K562 (cell line): ENCODE measurements around the gene GLP1R. TPM values are rescaled to one million over a fixed set of nuclear protein-coding genes. Genes with fewer than 3 reads are reported as not detected.

Experiments used
- HNRNPK ChIP-seq: fragments of 200-400 bp; formaldehyde crosslinking; IDR thresholded peaks from one replicate; pipeline ENCODE4 v1.6.1; 2018; ENCODE audit warnings: mild to moderate bottlenecking, low read depth, low read length; ENCODE audit not compliant: poor library complexity, severe bottlenecking
- ILK ChIP-seq: fragments of 450-650 bp; IDR thresholded peaks from 2 replicates; pipeline ENCODE4 v1.6.1; 2016; ENCODE audit warnings: missing genetic modification characterization, low read depth, mild to moderate bottlenecking, missing compliant biosample characterization, moderate library complexity, borderline replicate concordance
- KLF10 ChIP-seq: fragments of 250-450 bp; sonication (Bioruptor Pico); IDR thresholded peaks from 2 replicates; pipeline ENCODE4 v1.6.1; 2021; ENCODE audit warnings: matching md5 sums
- NCOR1 ChIP-seq: fragments of 450-650 bp; IDR thresholded peaks from 2 replicates; pipeline ENCODE4 v1.6.1; 2016; ENCODE audit warnings: mild to moderate bottlenecking, moderate library complexity
- NFE2 ChIP-seq: IDR thresholded peaks from 2 replicates; pipeline ENCODE4 v1.6.1; 2014; ENCODE audit warnings: antibody characterized with exemption, low read depth
- PHF8 ChIP-seq: fragments of 200-600 bp; sonication (generic); IDR thresholded peaks from 2 replicates; pipeline ENCODE4 v1.6.1; 2012; ENCODE audit warnings: mixed run types, mild to moderate bottlenecking, inconsistent platforms, low read length, moderate library complexity, borderline replicate concordance
- TEAD2 ChIP-seq: fragments of 450-650 bp; IDR thresholded peaks from 2 replicates; pipeline ENCODE4 v1.6.1; 2016; ENCODE audit warnings: missing genetic modification characterization, control low read depth, missing compliant biosample characterization
- ZNF217 ChIP-seq: sonication (generic); formaldehyde crosslinking; IDR thresholded peaks from 2 replicates; pipeline ENCODE4 v1.8.0; 2022; ENCODE audit warnings: mild to moderate bottlenecking, missing genetic modification reagents
- ZNF76 ChIP-seq: fragments of 250-450 bp; sonication (Bioruptor Pico); IDR thresholded peaks from 2 replicates; pipeline ENCODE4 v1.4.0; 2020; ENCODE audit warnings: mild to moderate bottlenecking, moderate library complexity, borderline replicate concordance
- polyA plus RNA-seq, 8 experiments: library from polyadenylated mRNA; depleted of rRNA in 4 of 8; stranded (reverse) in 5 of 8; unstranded in 3 of 8; fragments of >200 nt; fragmentation: Nextera tagmentation in 2 of 8; fragmentation: Illumina TruSeq in 1 of 8; extraction: Ambion mirVana in 2 of 8; extraction: Trizol in 1 of 8; gene quantifications; 2 replicates each; pipeline versions ENCODE4 v1.2.1 to v1.2.3, GENCODE V29; 2011 to 2014; ENCODE audit warnings: inconsistent platforms in 1 of 8, missing spikeins in 1 of 8
- total RNA-seq, 7 experiments: library from RNA; depleted of rRNA in 6 of 7; stranded (reverse); fragments of >200 nt in 6 of 7; fragmentation: Illumina TruSeq in 2 of 7; extraction: Trizol in 2 of 7; gene quantifications; 2 replicates each; pipeline versions ENCODE4 v1.2.1 to v1.2.3, GENCODE V29; 2011 to 2021; ENCODE audit warnings: low replicate concordance in 1 of 7
- TF ChIP-seq, protein P1 (sequence below), 2 experiments: fragments of 450-650 bp in 1 of 2; sonication (generic) in 1 of 2; formaldehyde crosslinking in 1 of 2; IDR thresholded peaks; 2 replicates each; pipeline versions ENCODE4 v1.7.1 to v1.9.0; 2016 to 2022; ENCODE audit warnings: inconsistent platforms in 1 of 2, mild to moderate bottlenecking in 1 of 2, missing genetic modification reagents in 1 of 2
- TF ChIP-seq, protein P2 (sequence below): fragments of 250-450 bp; sonication (Bioruptor Pico); IDR thresholded peaks from 2 replicates; pipeline ENCODE4 v1.8.0; 2021; ENCODE audit warnings: borderline replicate concordance, mild to moderate bottlenecking, moderate library complexity; ENCODE audit not compliant: poor library complexity, severe bottlenecking
- TF ChIP-seq, protein P3 (sequence below), 2 experiments: fragments of 450-650 bp; IDR thresholded peaks; 2 replicates each; pipeline ENCODE4 v1.6.1; 2016

GLP1R gene
- total and polyA plus RNA-seq, 9 of the 15 experiments (the other 6 are each of a cell fraction or from before 2014, with no cell fraction given): not detected

DNA sequence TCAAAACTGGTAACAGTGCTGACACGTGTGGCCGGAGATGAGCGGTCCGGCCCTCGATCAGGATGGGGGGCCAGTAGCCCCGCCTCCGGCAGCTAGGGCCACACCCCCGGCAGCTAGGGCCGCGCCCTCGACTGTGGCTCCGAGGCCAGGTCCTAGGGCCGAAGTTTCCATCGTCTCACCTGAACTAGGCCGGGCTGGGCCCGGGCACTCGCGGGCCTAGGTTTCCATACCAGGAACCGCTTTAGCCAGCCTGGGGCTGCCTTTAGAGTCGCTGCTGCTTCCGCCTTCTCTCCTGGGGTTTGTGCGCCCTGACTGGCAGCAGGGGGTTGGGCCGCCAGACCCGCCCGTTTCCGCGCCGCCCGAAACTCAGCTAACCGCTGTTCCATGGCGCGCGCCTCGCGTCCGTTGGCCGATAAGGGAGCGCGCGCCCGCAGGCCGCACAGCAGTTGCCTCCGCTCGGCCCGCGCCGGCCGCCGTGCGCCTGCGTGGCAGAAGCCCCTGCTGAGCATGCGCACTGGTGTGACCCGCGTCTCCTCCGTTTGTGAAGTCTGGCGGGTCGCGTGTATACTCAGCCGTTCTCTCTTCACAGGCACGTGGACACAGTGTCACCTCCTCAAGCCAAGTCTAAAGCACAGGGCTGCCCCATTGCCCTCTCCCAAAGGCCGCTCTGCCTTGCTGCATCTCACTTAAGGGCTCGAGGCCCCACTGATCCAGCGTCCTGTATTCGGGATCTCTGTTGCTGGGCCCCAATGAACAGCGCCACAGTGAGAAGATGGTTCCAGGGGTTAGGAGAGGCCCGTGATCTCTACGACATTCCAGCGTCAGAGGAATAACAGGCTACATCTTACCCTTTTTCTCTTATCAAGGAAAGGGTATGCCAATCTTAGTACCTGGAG lies 66.4 kb downstream of the GLP1R start, which contains the start of gene SAYSD1 (continued):
- TF ChIP-seq, protein P1, sequence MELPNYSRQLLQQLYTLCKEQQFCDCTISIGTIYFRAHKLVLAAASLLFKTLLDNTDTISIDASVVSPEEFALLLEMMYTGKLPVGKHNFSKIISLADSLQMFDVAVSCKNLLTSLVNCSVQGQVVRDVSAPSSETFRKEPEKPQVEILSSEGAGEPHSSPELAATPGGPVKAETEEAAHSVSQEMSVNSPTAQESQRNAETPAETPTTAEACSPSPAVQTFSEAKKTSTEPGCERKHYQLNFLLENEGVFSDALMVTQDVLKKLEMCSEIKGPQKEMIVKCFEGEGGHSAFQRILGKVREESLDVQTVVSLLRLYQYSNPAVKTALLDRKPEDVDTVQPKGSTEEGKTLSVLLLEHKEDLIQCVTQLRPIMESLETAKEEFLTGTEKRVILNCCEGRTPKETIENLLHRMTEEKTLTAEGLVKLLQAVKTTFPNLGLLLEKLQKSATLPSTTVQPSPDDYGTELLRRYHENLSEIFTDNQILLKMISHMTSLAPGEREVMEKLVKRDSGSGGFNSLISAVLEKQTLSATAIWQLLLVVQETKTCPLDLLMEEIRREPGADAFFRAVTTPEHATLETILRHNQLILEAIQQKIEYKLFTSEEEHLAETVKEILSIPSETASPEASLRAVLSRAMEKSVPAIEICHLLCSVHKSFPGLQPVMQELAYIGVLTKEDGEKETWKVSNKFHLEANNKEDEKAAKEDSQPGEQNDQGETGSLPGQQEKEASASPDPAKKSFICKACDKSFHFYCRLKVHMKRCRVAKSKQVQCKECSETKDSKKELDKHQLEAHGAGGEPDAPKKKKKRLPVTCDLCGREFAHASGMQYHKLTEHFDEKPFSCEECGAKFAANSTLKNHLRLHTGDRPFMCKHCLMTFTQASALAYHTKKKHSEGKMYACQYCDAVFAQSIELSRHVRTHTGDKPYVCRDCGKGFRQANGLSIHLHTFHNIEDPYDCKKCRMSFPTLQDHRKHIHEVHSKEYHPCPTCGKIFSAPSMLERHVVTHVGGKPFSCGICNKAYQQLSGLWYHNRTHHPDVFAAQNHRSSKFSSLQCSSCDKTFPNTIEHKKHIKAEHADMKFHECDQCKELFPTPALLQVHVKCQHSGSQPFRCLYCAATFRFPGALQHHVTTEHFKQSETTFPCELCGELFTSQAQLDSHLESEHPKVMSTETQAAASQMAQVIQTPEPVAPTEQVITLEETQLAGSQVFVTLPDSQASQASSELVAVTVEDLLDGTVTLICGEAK (IDR thresholded peaks at IDR 0.05): 0 out of 2 replicates have a peak, but pooled peaks have one; percentile 14
- TF ChIP-seq, protein P1 (CRISPR knock-in tag; IDR thresholded peaks at IDR 0.05): no peak
- TF ChIP-seq PHF8: peak; percentile 99
- TF ChIP-seq ZNF217 (CRISPR knock-in tag): no peak
- TF ChIP-seq KLF10: no peak
- TF ChIP-seq, protein P2, sequence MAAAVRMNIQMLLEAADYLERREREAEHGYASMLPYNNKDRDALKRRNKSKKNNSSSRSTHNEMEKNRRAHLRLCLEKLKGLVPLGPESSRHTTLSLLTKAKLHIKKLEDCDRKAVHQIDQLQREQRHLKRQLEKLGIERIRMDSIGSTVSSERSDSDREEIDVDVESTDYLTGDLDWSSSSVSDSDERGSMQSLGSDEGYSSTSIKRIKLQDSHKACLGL (CRISPR knock-in tag): peak; percentile 51
- 0 out of 2 replicates have a peak, but pooled peaks have one; percentile 49 for TF ChIP-seq ZNF76 (CRISPR knock-in tag)
- TF ChIP-seq ILK: no peak
- 0 out of 2 replicates have a peak, but pooled peaks have one; percentile 9 for TF ChIP-seq TEAD2 (tag)
- no peak for TF ChIP-seq HNRNPK
- 0 out of 2 replicates have a peak, but pooled peaks have one; percentile 20 for TF ChIP-seq NFE2
- TF ChIP-seq, protein P3, sequence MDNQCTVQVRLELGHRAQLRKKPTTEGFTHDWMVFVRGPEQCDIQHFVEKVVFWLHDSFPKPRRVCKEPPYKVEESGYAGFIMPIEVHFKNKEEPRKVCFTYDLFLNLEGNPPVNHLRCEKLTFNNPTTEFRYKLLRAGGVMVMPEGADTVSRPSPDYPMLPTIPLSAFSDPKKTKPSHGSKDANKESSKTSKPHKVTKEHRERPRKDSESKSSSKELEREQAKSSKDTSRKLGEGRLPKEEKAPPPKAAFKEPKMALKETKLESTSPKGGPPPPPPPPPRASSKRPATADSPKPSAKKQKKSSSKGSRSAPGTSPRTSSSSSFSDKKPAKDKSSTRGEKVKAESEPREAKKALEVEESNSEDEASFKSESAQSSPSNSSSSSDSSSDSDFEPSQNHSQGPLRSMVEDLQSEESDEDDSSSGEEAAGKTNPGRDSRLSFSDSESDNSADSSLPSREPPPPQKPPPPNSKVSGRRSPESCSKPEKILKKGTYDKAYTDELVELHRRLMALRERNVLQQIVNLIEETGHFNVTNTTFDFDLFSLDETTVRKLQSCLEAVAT (IDR thresholded peaks at IDR 0.05): peak in 1 of 2 experiments; percentile 89; a peak in 2 of 4 replicates
- TF ChIP-seq NCOR1: no peak
